K562 (cell line): ENCODE results near the gene SLC41A3. TPM values are rescaled to one million over a fixed set of nuclear protein-coding genes. Genes with fewer than 3 reads are reported as not detected.

ENCODE experiments used
- ATAC-seq: fragments of 200-7000 bp; cut with Tn5 transposase; 3 replicates; pipeline ENCODE4 v1.9.1; 2020; ENCODE audit warnings: moderate library complexity
- BruUV-seq: library from RNA; stranded (reverse); fragments of 400-500 nt; replicated peaks from 2 replicates; lab custom pipeline; 2021; lab: Mats Ljungman, UMichigan
- CTCF ChIA-PET: fragments of 300-600 bp; formaldehyde crosslinking; extraction: SDS; loops from one replicate; lab custom pipeline; 2021; ENCODE audit warnings: low intra/inter-chr PET ratio; lab: Yijun Ruan, JAX
- POLR2A ChIA-PET: fragments of 300-600, 350-650 bp; sonication (Branson Sonifier 250); formaldehyde crosslinking; extraction: SDS; loops from one replicate; lab custom pipeline; 2021; ENCODE audit warnings: antibody characterized with exemption, inconsistent platforms; lab: Yijun Ruan, JAX
- DNase-seq, 4 experiments: peaks; one replicate each; pipeline versions ENCODE4 v3.0.0 to v3.0.0-alpha.2; 2011 to 2018; ENCODE audit warnings: low spot score in 3 of 4, mixed read lengths in 3 of 4; ENCODE audit errors: extremely low read depth in 1 of 4
- FAIRE-seq: peaks from 2 replicates; lab custom pipeline; 2011; peaks lifted over from hg19 to GRCh38; lab: Jason Lieb, UNC
- H2AFZ ChIP-seq: 2 replicates; pipeline ENCODE4 v1.6.0; 2011; ENCODE audit warnings: low read depth, low read length, control low read depth, inconsistent platforms
- H3K27ac ChIP-seq: fragments of 200-600 bp; 3 replicates; pipeline ENCODE4 v1.8.0; 2011; ENCODE audit warnings: low read depth, mild to moderate bottlenecking, control low read depth, inconsistent platforms, low read length, moderate library complexity, mixed read lengths; ENCODE audit errors: extremely low read depth
- H3K27me3 ChIP-seq, 2 experiments: fragments of 300-600 bp in 1 of 2; 2 replicates in 1 of 2; 3 replicates in 1 of 2; pipeline versions ENCODE4 v1.6.0 to v1.8.0; 2011; ENCODE audit warnings: inconsistent platforms in 2 of 2, low read length in 2 of 2, mild to moderate bottlenecking in 1 of 2, mixed read lengths in 1 of 2, moderate library complexity in 1 of 2; ENCODE audit not compliant: control insufficient read depth in 2 of 2, insufficient read depth in 2 of 2
- H3K36me3 ChIP-seq: fragments of 300-600 bp; 3 replicates; pipeline ENCODE4 v1.8.0; 2011; ENCODE audit warnings: mild to moderate bottlenecking, low read length, inconsistent platforms; ENCODE audit not compliant: control insufficient read depth, insufficient read depth
- H3K4me1 ChIP-seq, 2 experiments: fragments of 200-600 bp in 1 of 2; replicated peaks in 1 of 2; 2 replicates in 1 of 2; 3 replicates in 1 of 2; pipeline versions ENCODE4 v1.5.1 to v1.8.0; 2011; ENCODE audit warnings: inconsistent platforms in 2 of 2, low read length in 2 of 2, mild to moderate bottlenecking in 1 of 2, mixed read lengths in 1 of 2, moderate library complexity in 1 of 2; ENCODE audit not compliant: control insufficient read depth in 2 of 2, insufficient read depth in 2 of 2
- H3K4me2 ChIP-seq: 2 replicates; pipeline ENCODE4 v1.6.1; 2011; ENCODE audit warnings: low read length, control low read depth, inconsistent platforms, mixed read lengths; ENCODE audit not compliant: insufficient read depth
- H3K4me3 ChIP-seq: fragments of 200-600 bp; sonication (generic), shearing (Covaris generic); 2 replicates; pipeline ENCODE4 v1.5.1; 2016; ENCODE audit warnings: control low read depth, inconsistent platforms
- H3K79me2 ChIP-seq: fragments of 200-600 bp; 3 replicates; pipeline ENCODE4 v1.8.0; 2011; ENCODE audit warnings: low read length, inconsistent platforms; ENCODE audit not compliant: control insufficient read depth, insufficient read depth
- H3K9ac ChIP-seq, 2 experiments: 2 replicates each; pipeline versions ENCODE4 v1.6.0 to v1.6.1; 2011; ENCODE audit warnings: low read depth in 2 of 2, low read length in 2 of 2, control low read depth in 1 of 2, inconsistent platforms in 1 of 2, mild to moderate bottlenecking in 1 of 2, mixed read lengths in 1 of 2; ENCODE audit not compliant: insufficient read depth in 1 of 2
- H3K9me1 ChIP-seq: one replicate; pipeline ENCODE4 v1.6.0; 2011; ENCODE audit warnings: inconsistent platforms, mild to moderate bottlenecking, low read length, moderate library complexity; ENCODE audit not compliant: control insufficient read depth, insufficient read depth
- H3K9me3 ChIP-seq: replicated peaks from 2 replicates; pipeline ENCODE4 v1.5.1; 2011; ENCODE audit warnings: low read depth, low read length, inconsistent platforms; ENCODE audit not compliant: control insufficient read depth, insufficient read depth
- H4K20me1 ChIP-seq: replicated peaks from 2 replicates; pipeline ENCODE4 v1.6.1; 2011; ENCODE audit warnings: low read length, inconsistent platforms, mixed read lengths; ENCODE audit not compliant: control insufficient read depth, insufficient read depth
- FOXK1 ChIP-seq: sonication (generic); formaldehyde crosslinking; IDR thresholded peaks from 2 replicates; pipeline ENCODE4 v1.8.0; 2022; ENCODE audit warnings: missing genetic modification reagents, mild to moderate bottlenecking, borderline replicate concordance
- JUN ChIP-seq, 2 experiments: sonication (generic) in 1 of 2; formaldehyde crosslinking in 1 of 2; IDR thresholded peaks; 2 replicates each; pipeline versions ENCODE4 v1.6.1 to v1.8.0; 2012 to 2022; ENCODE audit warnings: borderline replicate concordance in 2 of 2, mild to moderate bottlenecking in 2 of 2, improper control_type of control experiment in 1 of 2, low read depth in 1 of 2, low read length in 1 of 2, missing genetic modification reagents in 1 of 2
- NEUROD1 ChIP-seq: fragments of 150-350 bp; IDR thresholded peaks from 2 replicates; pipeline ENCODE4 v1.6.1; 2014; ENCODE audit warnings: borderline replicate concordance, low read length, low read depth; ENCODE audit not compliant: partially characterized antibody
- SRSF7 ChIP-seq: fragments of 200-400 bp; formaldehyde crosslinking; optimal IDR thresholded peaks from 2 replicates; pipeline ENCODE3; 2017; ENCODE audit warnings: mild to moderate bottlenecking, low read depth, low read length
- TSC22D4 ChIP-seq: fragments of 450-650 bp; IDR thresholded peaks from 2 replicates; pipeline ENCODE4 v1.6.1; 2016; ENCODE audit warnings: missing genetic modification characterization, missing biosample characterization, control low read depth
- XRCC3 ChIP-seq: fragments of 450-650 bp; IDR thresholded peaks from 2 replicates; pipeline ENCODE4 v1.6.1; 2017; ENCODE audit warnings: mild to moderate bottlenecking, moderate library complexity
- ZFPM2 ChIP-seq: fragments of 250-450 bp; sonication (Bioruptor Pico); IDR thresholded peaks from 2 replicates; pipeline ENCODE4 v1.5.1; 2022; ENCODE audit warnings: mild to moderate bottlenecking
- ZNF197 ChIP-seq: fragments of 200-800 bp; sonication (Bioruptor generic); IDR thresholded peaks from 2 replicates; pipeline ENCODE4 v1.6.1; 2016; ENCODE audit warnings: low read depth, missing genetic modification characterization, missing compliant biosample characterization
- WGBS: fragments of 100-300 bp; shearing (Covaris generic); methylation state at CpG from one replicate; pipeline ENCODE4 v1.1.6; 2016; ENCODE audit warnings: low coverage, mixed read lengths; ENCODE audit not compliant: insufficient coverage; ENCODE audit errors: missing lambda C conversion rate; 5-methylcytosine and 5-hydroxymethylcytosine counted together
- in situ Hi-C: fragments of 300-500 bp; cut with MboI; formaldehyde crosslinking; loops from 4 replicates; pipeline ENCODE4 v1.15.0; 2018; ENCODE audit warnings: inconsistent platforms, mixed read lengths
- intact Hi-C: fragments of 100-400 bp; cut with micrococcal nuclease; formaldehyde crosslinking; loops from 2 replicates; pipeline ENCODE4 v1.14.2; 2022
- polyA plus RNA-seq, 8 experiments: library from polyadenylated mRNA; depleted of rRNA in 4 of 8; stranded (reverse) in 5 of 8; unstranded in 3 of 8; fragments of >200 nt; fragmentation: Nextera tagmentation in 2 of 8; fragmentation: Illumina TruSeq in 1 of 8; extraction: Ambion mirVana in 2 of 8; extraction: Trizol in 1 of 8; gene quantifications; 2 replicates each; pipeline versions ENCODE4 v1.2.1 to v1.2.3, GENCODE V29; 2011 to 2014; ENCODE audit warnings: inconsistent platforms in 1 of 8, missing spikeins in 1 of 8
- total RNA-seq, 7 experiments: library from RNA; depleted of rRNA in 6 of 7; stranded (reverse); fragments of >200 nt in 6 of 7; fragmentation: Illumina TruSeq in 2 of 7; extraction: Trizol in 2 of 7; gene quantifications; 2 replicates each; pipeline versions ENCODE4 v1.2.1 to v1.2.3, GENCODE V29; 2011 to 2021; ENCODE audit warnings: low replicate concordance in 1 of 7
- TF ChIP-seq, protein P1 (sequence below), 2 experiments: fragments of 200-800 bp in 1 of 2; sonication (Bioruptor generic) in 1 of 2; sonication (generic) in 1 of 2; formaldehyde crosslinking in 1 of 2; IDR thresholded peaks in 1 of 2; conservative IDR thresholded peaks in 1 of 2; 2 replicates each; pipeline versions ENCODE4 v1.5.0 to v1.6.1; 2016 to 2020; ENCODE audit warnings: missing compliant biosample characterization in 1 of 2, missing genetic modification characterization in 1 of 2, missing genetic modification reagents in 1 of 2
- TF ChIP-seq, protein P2 (sequence below): sonication (generic); formaldehyde crosslinking; IDR thresholded peaks from 2 replicates; pipeline ENCODE4 v1.8.0; 2023; ENCODE audit warnings: missing genetic modification reagents, mild to moderate bottlenecking, borderline replicate concordance

Gene SLC41A3
- total and polyA plus RNA-seq, 9 of the 15 experiments (the other 6 are each of a cell fraction or from before 2014, with no cell fraction given) = 4.1 to 20.7 (median 11.2) TPM

DNA sequence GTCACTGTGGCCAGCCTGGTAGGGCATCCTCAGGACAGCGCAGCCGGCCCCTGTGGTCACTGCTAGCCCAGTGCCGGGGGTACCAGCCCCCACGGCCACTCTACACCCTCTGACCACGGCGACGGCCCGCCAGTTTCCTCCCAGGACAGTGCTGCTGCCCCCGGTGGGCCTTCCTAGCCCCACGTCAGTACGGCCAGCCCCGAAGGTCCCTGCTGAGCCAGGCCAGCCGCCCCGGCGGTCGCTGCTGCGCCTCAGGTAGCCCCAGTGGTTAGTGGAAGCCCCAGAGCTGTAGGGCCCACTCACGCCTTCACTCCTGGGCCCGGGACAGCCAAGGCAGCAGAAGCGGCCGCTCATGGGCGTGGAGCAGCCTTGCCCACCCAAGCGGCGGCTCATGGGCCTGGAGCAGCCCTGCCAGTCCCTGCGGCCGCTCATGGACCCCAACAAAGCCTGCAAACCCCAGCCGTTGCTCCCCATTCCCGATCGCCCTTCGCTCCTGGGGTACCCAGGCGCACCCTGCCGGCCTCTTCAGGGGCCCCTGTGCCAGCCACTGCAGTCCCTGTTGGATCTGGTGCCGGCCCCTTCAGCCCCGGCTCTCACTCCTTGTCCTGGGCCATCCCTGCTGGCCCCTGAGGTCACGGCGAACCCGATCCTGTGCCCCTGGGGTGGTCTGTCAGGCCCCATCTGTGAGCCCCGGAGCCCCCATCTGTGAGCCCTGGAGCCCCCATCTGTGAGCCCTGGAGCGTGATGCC lies 124.4 kb downstream of the SLC41A3 start:
- POLR2A ChIA-PET = no interaction called here
- no peak for TF ChIP-seq ZNF197 (CRISPR knock-in tag)
- TF ChIP-seq JUN (IDR thresholded peaks at IDR 0.05; ENCODE audit: borderline replicate concordance, low read depth, low read length) = no peak
- no peak for TF ChIP-seq JUN (CRISPR knock-in tag; IDR thresholded peaks at IDR 0.05; ENCODE audit: borderline replicate concordance)
- no peak for TF ChIP-seq NEUROD1
- TF ChIP-seq TSC22D4 (tag) = no peak
- TF ChIP-seq FOXK1 (CRISPR knock-in tag) = no peak
- TF ChIP-seq, protein P1, sequence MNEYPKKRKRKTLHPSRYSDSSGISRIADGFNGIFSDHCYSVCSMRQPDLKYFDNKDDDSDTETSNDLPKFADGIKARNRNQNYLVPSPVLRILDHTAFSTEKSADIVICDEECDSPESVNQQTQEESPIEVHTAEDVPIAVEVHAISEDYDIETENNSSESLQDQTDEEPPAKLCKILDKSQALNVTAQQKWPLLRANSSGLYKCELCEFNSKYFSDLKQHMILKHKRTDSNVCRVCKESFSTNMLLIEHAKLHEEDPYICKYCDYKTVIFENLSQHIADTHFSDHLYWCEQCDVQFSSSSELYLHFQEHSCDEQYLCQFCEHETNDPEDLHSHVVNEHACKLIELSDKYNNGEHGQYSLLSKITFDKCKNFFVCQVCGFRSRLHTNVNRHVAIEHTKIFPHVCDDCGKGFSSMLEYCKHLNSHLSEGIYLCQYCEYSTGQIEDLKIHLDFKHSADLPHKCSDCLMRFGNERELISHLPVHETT (CRISPR knock-in tag; conservative IDR thresholded peaks at IDR 0.05 in 1 of 2, IDR thresholded peaks at IDR 0.05 in 1 of 2) = no peak
- TF ChIP-seq XRCC3 = no peak
- no peak for TF ChIP-seq ZFPM2
- TF ChIP-seq, protein P2, sequence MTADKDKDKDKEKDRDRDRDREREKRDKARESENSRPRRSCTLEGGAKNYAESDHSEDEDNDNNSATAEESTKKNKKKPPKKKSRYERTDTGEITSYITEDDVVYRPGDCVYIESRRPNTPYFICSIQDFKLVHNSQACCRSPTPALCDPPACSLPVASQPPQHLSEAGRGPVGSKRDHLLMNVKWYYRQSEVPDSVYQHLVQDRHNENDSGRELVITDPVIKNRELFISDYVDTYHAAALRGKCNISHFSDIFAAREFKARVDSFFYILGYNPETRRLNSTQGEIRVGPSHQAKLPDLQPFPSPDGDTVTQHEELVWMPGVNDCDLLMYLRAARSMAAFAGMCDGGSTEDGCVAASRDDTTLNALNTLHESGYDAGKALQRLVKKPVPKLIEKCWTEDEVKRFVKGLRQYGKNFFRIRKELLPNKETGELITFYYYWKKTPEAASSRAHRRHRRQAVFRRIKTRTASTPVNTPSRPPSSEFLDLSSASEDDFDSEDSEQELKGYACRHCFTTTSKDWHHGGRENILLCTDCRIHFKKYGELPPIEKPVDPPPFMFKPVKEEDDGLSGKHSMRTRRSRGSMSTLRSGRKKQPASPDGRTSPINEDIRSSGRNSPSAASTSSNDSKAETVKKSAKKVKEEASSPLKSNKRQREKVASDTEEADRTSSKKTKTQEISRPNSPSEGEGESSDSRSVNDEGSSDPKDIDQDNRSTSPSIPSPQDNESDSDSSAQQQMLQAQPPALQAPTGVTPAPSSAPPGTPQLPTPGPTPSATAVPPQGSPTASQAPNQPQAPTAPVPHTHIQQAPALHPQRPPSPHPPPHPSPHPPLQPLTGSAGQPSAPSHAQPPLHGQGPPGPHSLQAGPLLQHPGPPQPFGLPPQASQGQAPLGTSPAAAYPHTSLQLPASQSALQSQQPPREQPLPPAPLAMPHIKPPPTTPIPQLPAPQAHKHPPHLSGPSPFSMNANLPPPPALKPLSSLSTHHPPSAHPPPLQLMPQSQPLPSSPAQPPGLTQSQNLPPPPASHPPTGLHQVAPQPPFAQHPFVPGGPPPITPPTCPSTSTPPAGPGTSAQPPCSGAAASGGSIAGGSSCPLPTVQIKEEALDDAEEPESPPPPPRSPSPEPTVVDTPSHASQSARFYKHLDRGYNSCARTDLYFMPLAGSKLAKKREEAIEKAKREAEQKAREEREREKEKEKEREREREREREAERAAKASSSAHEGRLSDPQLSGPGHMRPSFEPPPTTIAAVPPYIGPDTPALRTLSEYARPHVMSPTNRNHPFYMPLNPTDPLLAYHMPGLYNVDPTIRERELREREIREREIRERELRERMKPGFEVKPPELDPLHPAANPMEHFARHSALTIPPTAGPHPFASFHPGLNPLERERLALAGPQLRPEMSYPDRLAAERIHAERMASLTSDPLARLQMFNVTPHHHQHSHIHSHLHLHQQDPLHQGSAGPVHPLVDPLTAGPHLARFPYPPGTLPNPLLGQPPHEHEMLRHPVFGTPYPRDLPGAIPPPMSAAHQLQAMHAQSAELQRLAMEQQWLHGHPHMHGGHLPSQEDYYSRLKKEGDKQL = no peak
- no peak for TF ChIP-seq SRSF7
- no peak overlapping the region for H3K4me3 ChIP-seq
- no peaks in the 10 kb centered on the region for H3K9me3 ChIP-seq
- H3K36me3 ChIP-seq = no peaks in the 10 kb centered on the region
- DNase-seq = no peak
- no peaks in the 10 kb centered on the region for H3K79me2 ChIP-seq
- no peak for FAIRE-seq
- H4K20me1 ChIP-seq = no peaks in the 10 kb centered on the region
- no peak overlapping the region for H2AFZ ChIP-seq
- ATAC-seq = peak; percentile 28; the same call in 2 of the 3 replicates
- no peak overlapping the region for H3K4me2 ChIP-seq
- no TSS peak for BruUV-seq
- CTCF ChIA-PET = no interaction called here
- no peaks in the 10 kb centered on the region for H3K9me1 ChIP-seq
- no peak overlapping the region for H3K9ac ChIP-seq
- in situ Hi-C loops = no loop called here
- WGBS = 13% methylated on average over 16 of the region's 39 CpGs
- H3K27ac ChIP-seq = no peak overlapping the region
- peaks cover 0 to 27% of the 10 kb centered on the region in 2 experiments; a peak in 2 of 5 replicates for H3K27me3 ChIP-seq
- peaks cover 0 to 11% of the 10 kb centered on the region in 2 experiments; a peak in 2 of 5 replicates for H3K4me1 ChIP-seq
- intact Hi-C loops = no loop called here
